ENCODE measurements around the gene REM2. TPM values are rescaled to one million over a fixed set of nuclear protein-coding genes. Genes with fewer than 3 reads are reported as not detected.

Gene REM2
- total RNA-seq, 1 experiment from 2014 or later = 0.26 TPM

DNA sequence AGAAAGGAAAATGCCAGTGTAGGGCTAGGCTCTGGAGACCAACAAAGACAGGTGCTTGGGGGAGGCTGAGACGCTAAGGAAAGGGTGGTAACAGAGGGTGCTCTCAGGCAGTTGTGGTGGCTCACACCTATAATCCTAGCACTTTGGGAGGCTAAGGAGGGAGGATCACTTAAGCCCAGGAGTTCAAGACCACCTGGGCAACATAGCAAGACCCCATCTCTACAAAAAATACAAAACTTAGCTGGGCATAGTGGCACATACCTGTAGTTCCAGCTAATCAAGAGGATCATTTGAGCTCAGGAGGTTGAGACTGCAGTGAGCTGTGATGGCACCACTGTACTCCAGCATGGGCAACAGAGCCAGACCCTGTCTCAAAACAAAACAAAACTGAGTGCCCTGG, 12.4 kb downstream of the REM2 start:
- Mint-ChIP-seq H3K27me3 (ENCODE audit: insufficient read depth, unreplicated experiment) (no peaks in the 10 kb centered on the region), H3K9me3 (ENCODE audit: unreplicated experiment) (no peaks in the 10 kb centered on the region), H3K27ac (ENCODE audit: low read depth, unreplicated experiment) (no peak overlapping the region), H3K4me3 (ENCODE audit: unreplicated experiment) (no peak overlapping the region), H3K4me1 (ENCODE audit: insufficient read depth, unreplicated experiment) (peaks cover 17% of the 10 kb centered on the region), H3K36me3 (ENCODE audit: insufficient read depth, unreplicated experiment) (peaks cover 15% of the 10 kb centered on the region)
- ChIA-PET POLR2A (interaction anchor here (0.7 to 5.8 kb wide), 6 partner anchors 8 to 306 kb away, joined by 3 to 29 read pairs (median 4); partner anchors contain the start of genes DAD1 and REM2), CTCF (interaction anchor here (0.7 to 1.7 kb wide), 8 partner anchors 9 to 339 kb away, joined by 3 to 8 read pairs (median 5); no protein-coding TSS in a partner anchor)
- DNase-seq (ENCODE audit: unreplicated experiment) = no peak
- intact Hi-C loops (cut with micrococcal nuclease) = no loop called here
- no TSS peak for BruUV-seq (replicated peaks)
- TF ChIP-seq, protein P1, sequence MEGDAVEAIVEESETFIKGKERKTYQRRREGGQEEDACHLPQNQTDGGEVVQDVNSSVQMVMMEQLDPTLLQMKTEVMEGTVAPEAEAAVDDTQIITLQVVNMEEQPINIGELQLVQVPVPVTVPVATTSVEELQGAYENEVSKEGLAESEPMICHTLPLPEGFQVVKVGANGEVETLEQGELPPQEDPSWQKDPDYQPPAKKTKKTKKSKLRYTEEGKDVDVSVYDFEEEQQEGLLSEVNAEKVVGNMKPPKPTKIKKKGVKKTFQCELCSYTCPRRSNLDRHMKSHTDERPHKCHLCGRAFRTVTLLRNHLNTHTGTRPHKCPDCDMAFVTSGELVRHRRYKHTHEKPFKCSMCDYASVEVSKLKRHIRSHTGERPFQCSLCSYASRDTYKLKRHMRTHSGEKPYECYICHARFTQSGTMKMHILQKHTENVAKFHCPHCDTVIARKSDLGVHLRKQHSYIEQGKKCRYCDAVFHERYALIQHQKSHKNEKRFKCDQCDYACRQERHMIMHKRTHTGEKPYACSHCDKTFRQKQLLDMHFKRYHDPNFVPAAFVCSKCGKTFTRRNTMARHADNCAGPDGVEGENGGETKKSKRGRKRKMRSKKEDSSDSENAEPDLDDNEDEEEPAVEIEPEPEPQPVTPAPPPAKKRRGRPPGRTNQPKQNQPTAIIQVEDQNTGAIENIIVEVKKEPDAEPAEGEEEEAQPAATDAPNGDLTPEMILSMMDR (IDR thresholded peaks at IDR 0.05; ENCODE audit: unreplicated experiment) = no peak

DNA sequence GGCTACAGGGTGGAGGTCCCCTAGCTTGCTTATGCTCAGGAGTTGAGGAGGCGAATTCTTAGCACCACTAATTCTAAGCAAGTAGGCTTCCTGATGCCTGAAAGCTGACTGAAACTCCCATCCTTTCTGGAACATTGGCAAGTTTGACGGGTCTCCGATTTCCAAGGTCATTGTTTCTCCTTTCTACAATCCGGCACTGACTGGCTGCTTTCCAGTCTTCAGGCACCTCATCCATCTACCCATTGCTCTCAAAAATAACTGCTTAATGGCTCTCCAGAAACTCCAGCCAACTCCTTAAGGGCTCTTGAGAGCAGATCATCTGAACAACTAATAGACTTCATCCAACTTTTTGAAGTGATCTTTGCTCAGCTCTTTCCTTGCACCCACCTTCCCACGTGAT, 13.3 kb downstream of the REM2 start:
- DNase-seq (ENCODE audit: unreplicated experiment) = no peak
- Mint-ChIP-seq H3K9me3 (ENCODE audit: unreplicated experiment) (no peaks in the 10 kb centered on the region), H3K27me3 (ENCODE audit: insufficient read depth, unreplicated experiment) (no peaks in the 10 kb centered on the region), H3K36me3 (ENCODE audit: insufficient read depth, unreplicated experiment) (peaks cover 24% of the 10 kb centered on the region), H3K27ac (ENCODE audit: low read depth, unreplicated experiment) (peak overlapping the region; percentile 50), H3K4me3 (ENCODE audit: unreplicated experiment) (no peak overlapping the region), H3K4me1 (ENCODE audit: insufficient read depth, unreplicated experiment) (peaks cover 17% of the 10 kb centered on the region)
- ChIA-PET POLR2A (interaction anchor here (0.9 to 5.8 kb wide), 6 partner anchors 9 to 307 kb away, joined by 3 to 29 read pairs (median 4); partner anchors contain the start of genes DAD1, LRP10 and REM2), CTCF (interaction anchor here (0.5 to 1.9 kb wide), 12 partner anchors 8 to 340 kb away, joined by 3 to 8 read pairs (median 4); no protein-coding TSS in a partner anchor)
- TF ChIP-seq, protein P1 (IDR thresholded peaks at IDR 0.05; ENCODE audit: unreplicated experiment) = no peak
- BruUV-seq (replicated peaks) = no TSS peak
- intact Hi-C loops (cut with micrococcal nuclease) = no loop called here

DNA sequence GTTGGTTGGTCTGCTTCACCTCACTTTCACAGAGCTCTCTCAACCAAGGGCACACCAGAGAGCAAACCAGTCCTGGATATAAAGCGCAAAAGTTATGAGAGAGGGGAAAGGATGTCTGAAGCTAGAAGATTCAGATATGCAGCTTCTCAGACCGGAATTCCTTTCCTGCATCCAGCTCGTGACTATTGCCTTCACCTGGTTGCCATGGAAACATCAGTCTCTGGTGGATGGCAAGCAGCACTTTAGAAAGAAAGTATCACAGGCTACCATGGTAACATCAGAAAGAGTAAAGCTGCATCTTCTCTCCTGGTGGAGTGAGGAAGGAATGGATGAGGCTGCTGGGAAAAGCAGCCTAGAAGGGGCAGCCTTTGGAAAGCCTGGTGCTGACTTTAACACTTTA, 13.7 kb downstream of the REM2 start:
- no peak for DNase-seq (ENCODE audit: unreplicated experiment)
- H3K9me3 Mint-ChIP-seq (ENCODE audit: unreplicated experiment) = no peaks in the 10 kb centered on the region
- peaks cover 28% of the 10 kb centered on the region for H3K36me3 Mint-ChIP-seq (ENCODE audit: insufficient read depth, unreplicated experiment)
- H3K27me3 Mint-ChIP-seq (ENCODE audit: insufficient read depth, unreplicated experiment) = no peaks in the 10 kb centered on the region
- no peak overlapping the region for H3K4me3 Mint-ChIP-seq (ENCODE audit: unreplicated experiment)
- TF ChIP-seq, protein P1 (IDR thresholded peaks at IDR 0.05; ENCODE audit: unreplicated experiment) = no peak
- H3K27ac Mint-ChIP-seq (ENCODE audit: low read depth, unreplicated experiment) = peak overlapping the region; percentile 50
- BruUV-seq (replicated peaks) = no TSS peak
- POLR2A ChIA-PET = interaction anchor here (1.0 to 5.8 kb wide), 4 partner anchors 9 to 26 kb away, joined by 3 to 29 read pairs (median 8); partner anchors contain the start of genes LRP10 and REM2
- CTCF ChIA-PET = interaction anchor here (0.6 to 1.9 kb wide), 9 partner anchors 9 to 340 kb away, joined by 3 to 7 read pairs (median 4); no protein-coding TSS in a partner anchor
- intact Hi-C loops (cut with micrococcal nuclease) = no loop called here
- peaks cover 17% of the 10 kb centered on the region for H3K4me1 Mint-ChIP-seq (ENCODE audit: insufficient read depth, unreplicated experiment)

DNA sequence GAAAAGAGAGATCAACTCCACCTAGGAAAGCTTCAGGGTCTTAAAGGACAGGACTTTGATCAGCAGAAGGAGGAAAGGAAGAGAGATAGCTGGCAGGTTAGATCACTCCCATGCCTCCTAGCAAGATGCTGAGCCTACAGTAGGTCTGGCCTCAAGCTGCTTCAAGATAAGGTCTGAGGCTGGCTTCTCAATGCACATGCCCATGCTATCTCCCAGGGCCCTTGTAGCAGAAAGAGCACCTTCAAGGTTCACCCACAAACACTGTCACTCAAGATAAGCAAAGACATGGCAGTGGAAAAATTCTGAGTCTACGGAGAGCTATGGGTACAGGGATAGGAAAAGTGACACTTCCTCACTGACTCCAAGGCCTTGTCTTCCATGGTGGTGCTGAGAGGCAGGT, 14.3 kb downstream of the REM2 start:
- TF ChIP-seq, protein P1 (IDR thresholded peaks at IDR 0.05; ENCODE audit: unreplicated experiment) = no peak
- intact Hi-C loops (cut with micrococcal nuclease) = no loop called here
- Mint-ChIP-seq H3K9me3 (ENCODE audit: unreplicated experiment) (no peaks in the 10 kb centered on the region), H3K4me3 (ENCODE audit: unreplicated experiment) (no peak overlapping the region), H3K27ac (ENCODE audit: low read depth, unreplicated experiment) (no peak overlapping the region), H3K4me1 (ENCODE audit: insufficient read depth, unreplicated experiment) (peaks cover 17% of the 10 kb centered on the region), H3K27me3 (ENCODE audit: insufficient read depth, unreplicated experiment) (no peaks in the 10 kb centered on the region), H3K36me3 (ENCODE audit: insufficient read depth, unreplicated experiment) (peaks cover 34% of the 10 kb centered on the region)
- no TSS peak for BruUV-seq (replicated peaks)
- DNase-seq (ENCODE audit: unreplicated experiment) = no peak
- CTCF ChIA-PET = interaction anchor here (0.6 to 7.1 kb wide), 8 partner anchors 8 to 341 kb away, joined by 3 to 111 read pairs (median 4); partner anchors contain the start of genes LRP10 and REM2
- POLR2A ChIA-PET = interaction anchor here (4.0 to 5.8 kb wide), 2 partner anchors 10 to 24 kb away, joined by 13 to 29 read pairs; no protein-coding TSS in a partner anchor
